GM18858 (cell line): ENCODE measurements around the gene SCN4A.
"Not testable (repeated sequence)": the region's sequence is repeated elsewhere in the genome, so short reads cannot be mapped to it uniquely, and the experiment has no call there.

Source experiments
- ATAC-seq: cut with Tn5 transposase; IDR thresholded peaks from one replicate; pipeline ENCODE4 v1.9.1; 2021; ENCODE audit not compliant: unreplicated experiment

Gene SCN4A

GRCh38 chr17:63972796-63973195 lies at the start of gene SCN4A:
SCN4A (minus strand) TSS chr17:63972918; CDS start chr17:63972841, 77 bp downstream.
- no peak for ATAC-seq

- ATAC-seq: no peak
Observed at GRCh38 chr17:64020056-64020766, 47.5 kb upstream of the SCN4A start, which contains the start of gene ICAM2. ICAM2 (minus strand) TSS chr17:64020633; CDS start chr17:64006691, 13,942 bp downstream.

- ATAC-seq: not testable (repeated sequence)
Observed at GRCh38 chr17:64019551-64019961, 46.8 kb upstream of the SCN4A start.

GRCh38 chr17:64017381-64017980 lies 44.8 kb upstream of the SCN4A start:
- ATAC-seq: no peak

GRCh38 chr17:64016974-64017373 lies 44.3 kb upstream of the SCN4A start:
- no peak for ATAC-seq

- ATAC-seq: no peak
Observed at GRCh38 chr17:64016231-64016784, 43.6 kb upstream of the SCN4A start.

GRCh38 chr17:64015447-64015846 lies 42.7 kb upstream of the SCN4A start:
- no peak for ATAC-seq

GRCh38 chr17:64009571-64010402 lies 37.1 kb upstream of the SCN4A start:
- no peak for ATAC-seq

- ATAC-seq: no peak
Observed at GRCh38 chr17:64008830-64009229, 36.1 kb upstream of the SCN4A start.

GRCh38 chr17:64008346-64008745 lies 35.6 kb upstream of the SCN4A start:
- ATAC-seq: no peak

- ATAC-seq: no peak
Observed at GRCh38 chr17:64007838-64008282, 35.1 kb upstream of the SCN4A start.

GRCh38 chr17:64007089-64007837 lies 34.5 kb upstream of the SCN4A start:
- not testable (repeated sequence) for ATAC-seq

- ATAC-seq: no peak
Observed at GRCh38 chr17:64006361-64007088, 33.8 kb upstream of the SCN4A start.

- ATAC-seq: no peak
Observed at GRCh38 chr17:64005734-64006167, 33.0 kb upstream of the SCN4A start.

GRCh38 chr17:64004903-64005733 lies 32.4 kb upstream of the SCN4A start:
- ATAC-seq: no peak

GRCh38 chr17:64004218-64004770 lies 31.6 kb upstream of the SCN4A start:
- no peak for ATAC-seq

GRCh38 chr17:64003526-64004121 lies 30.9 kb upstream of the SCN4A start:
- ATAC-seq: no peak
